ENCODE measurements around the gene MYO3B.

DNA sequence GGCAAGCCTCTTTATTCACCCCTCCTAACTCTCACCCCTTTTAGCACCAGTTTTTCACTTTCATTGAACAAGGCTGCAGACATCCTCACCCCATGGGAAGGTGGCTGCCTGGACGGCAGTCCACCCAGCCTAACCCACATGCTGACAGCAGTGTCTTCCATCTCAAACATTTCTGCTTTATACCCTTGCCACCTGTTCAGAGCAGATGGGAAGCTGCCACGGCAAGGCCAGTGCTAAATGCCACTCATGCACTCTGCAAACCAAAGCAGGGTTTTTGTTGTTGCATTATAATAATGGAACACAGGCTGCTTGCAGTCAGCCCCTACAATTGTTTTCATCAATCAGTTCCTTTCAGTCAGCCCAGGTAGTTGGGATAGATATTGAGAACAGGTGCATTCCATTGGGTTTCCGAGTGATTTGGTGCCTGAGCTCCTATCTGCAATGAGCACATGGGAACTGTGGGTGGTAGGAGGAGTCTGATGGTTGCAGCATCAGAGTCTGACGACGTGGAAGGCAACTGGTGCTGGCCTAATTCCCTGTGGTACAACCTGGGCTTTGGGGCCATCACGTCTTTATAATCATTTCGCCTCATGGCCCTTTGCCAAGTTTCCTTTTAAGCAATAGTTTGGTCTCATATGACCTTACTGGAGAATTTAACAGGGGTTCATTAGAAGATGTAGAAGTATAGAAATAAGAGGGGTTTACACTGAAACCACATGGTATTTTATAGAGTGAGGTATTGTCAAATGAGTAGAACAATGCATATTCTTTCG lies 284.7 kb downstream of the MYO3B start:
- TF ChIP-seq, protein P1, sequence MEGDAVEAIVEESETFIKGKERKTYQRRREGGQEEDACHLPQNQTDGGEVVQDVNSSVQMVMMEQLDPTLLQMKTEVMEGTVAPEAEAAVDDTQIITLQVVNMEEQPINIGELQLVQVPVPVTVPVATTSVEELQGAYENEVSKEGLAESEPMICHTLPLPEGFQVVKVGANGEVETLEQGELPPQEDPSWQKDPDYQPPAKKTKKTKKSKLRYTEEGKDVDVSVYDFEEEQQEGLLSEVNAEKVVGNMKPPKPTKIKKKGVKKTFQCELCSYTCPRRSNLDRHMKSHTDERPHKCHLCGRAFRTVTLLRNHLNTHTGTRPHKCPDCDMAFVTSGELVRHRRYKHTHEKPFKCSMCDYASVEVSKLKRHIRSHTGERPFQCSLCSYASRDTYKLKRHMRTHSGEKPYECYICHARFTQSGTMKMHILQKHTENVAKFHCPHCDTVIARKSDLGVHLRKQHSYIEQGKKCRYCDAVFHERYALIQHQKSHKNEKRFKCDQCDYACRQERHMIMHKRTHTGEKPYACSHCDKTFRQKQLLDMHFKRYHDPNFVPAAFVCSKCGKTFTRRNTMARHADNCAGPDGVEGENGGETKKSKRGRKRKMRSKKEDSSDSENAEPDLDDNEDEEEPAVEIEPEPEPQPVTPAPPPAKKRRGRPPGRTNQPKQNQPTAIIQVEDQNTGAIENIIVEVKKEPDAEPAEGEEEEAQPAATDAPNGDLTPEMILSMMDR (IDR thresholded peaks at IDR 0.05; ENCODE audit: extremely low read depth in 1 of 2, insufficient read depth in 1 of 2, low read depth in 1 of 2, low read length in 2 of 2): no peak
- TF ChIP-seq, protein P2, sequence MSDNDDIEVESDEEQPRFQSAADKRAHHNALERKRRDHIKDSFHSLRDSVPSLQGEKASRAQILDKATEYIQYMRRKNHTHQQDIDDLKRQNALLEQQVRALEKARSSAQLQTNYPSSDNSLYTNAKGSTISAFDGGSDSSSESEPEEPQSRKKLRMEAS (IDR thresholded peaks at IDR 0.05; ENCODE audit: insufficient read depth, insufficient read length): no peak
- no peak for TF ChIP-seq EZH2 (IDR thresholded peaks at IDR 0.05; ENCODE audit: borderline replicate concordance, low read depth, low read length, severe bottlenecking)
- TF ChIP-seq POLR2A (IDR thresholded peaks at IDR 0.05; ENCODE audit: low read depth, low read length): no peak
- TF ChIP-seq POLR2AphosphoS5 (IDR thresholded peaks at IDR 0.05; ENCODE audit: insufficient read depth, low read depth, low read length): no peak
- no peak for TF ChIP-seq JUN (IDR thresholded peaks at IDR 0.05; ENCODE audit: borderline replicate concordance, insufficient read depth, insufficient read length, low read depth)
- no peak for TF ChIP-seq FOS (IDR thresholded peaks at IDR 0.05; ENCODE audit: borderline replicate concordance, insufficient read depth, low read length)
- TF ChIP-seq MYC (IDR thresholded peaks at IDR 0.05; ENCODE audit: low read depth, low read length): no peak
